Measurements from ENCODE around the gene PXDN.

Gene PXDN

DNA sequence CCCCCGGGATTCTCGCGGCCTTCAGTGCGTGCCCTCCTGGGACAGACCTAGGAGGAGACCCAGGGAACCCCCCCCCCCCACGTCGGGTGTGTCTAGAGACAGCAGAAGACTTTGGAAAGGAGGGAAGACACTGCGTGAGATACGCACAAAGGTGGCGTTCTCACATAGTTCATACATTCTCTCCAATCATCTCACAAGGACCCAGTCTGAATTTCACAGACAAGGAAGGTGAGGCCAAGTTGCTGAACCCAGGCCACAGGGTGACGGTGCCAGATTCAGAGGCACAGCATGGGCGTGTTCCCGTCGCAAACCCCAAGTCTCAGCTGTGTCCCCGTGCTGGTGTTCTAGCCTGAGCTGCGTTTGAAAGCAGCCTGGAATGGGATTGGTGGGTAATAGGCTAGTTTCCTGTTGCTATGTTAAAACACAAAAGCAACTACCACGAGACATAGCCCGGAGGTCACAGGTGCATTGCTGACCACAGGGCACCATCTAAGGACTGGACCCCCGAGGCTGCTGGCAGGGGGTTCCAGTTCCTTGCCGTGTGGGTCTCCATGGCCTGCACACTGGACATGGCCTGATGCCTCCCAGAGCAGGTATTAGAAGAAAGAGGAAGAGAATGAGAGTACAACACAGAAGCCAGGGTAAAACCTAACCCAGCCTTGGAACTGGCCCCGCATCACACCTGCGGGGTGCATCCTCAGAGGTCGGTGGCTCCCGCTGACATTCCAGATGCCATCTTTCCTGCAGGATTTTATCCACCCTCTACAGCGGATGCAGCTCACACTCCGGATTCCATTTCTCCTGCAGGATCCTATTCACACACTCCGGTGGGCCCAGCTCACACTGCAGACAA, 1.1 kb upstream of the PXDN start:
- H3K4me2 ChIP-seq (ENCODE audit: low read depth, low read length): no peak overlapping the region
- H3K27ac ChIP-seq (ENCODE audit: low read length): no peak overlapping the region
- H3K36me3 ChIP-seq (replicated peaks; ENCODE audit: insufficient read depth, low read length): no peaks in the 10 kb centered on the region
- H3K9me2 ChIP-seq (replicated peaks; ENCODE audit: insufficient read depth, low read length): no peaks in the 10 kb centered on the region
- H3F3A ChIP-seq (ENCODE audit: insufficient read depth, low read length): no peaks in the 10 kb centered on the region
- no peaks in the 10 kb centered on the region for H3K79me2 ChIP-seq (ENCODE audit: low read length)
- no peak overlapping the region for H3K9ac ChIP-seq (ENCODE audit: low read length)
- DNase-seq: no peak
- H3K4me3 ChIP-seq (ENCODE audit: low read length): no peak overlapping the region
- H3K9me3 ChIP-seq (replicated peaks; ENCODE audit: insufficient read depth, low read length): no peaks in the 10 kb centered on the region
- no peak overlapping the region for H2AFZ ChIP-seq (ENCODE audit: low read length)
- H3K4me1 ChIP-seq (ENCODE audit: low read length): no peaks in the 10 kb centered on the region
- TF ChIP-seq EZH2 (optimal IDR thresholded peaks at IDR 0.05; ENCODE audit: low read depth, low read length) (no peak), EZH2phosphoT487 (IDR thresholded peaks at IDR 0.05; ENCODE audit: low read length) (no peak), CTCF (IDR thresholded peaks at IDR 0.05; ENCODE audit: low read length) (no peak)
- no peaks in the 10 kb centered on the region for H3K27me3 ChIP-seq (replicated peaks; ENCODE audit: insufficient read depth, low read length)
- no peaks in the 10 kb centered on the region for H4K20me1 ChIP-seq (ENCODE audit: insufficient read depth, low read length)

- Histone ChIP-seq H3K4me1 (ENCODE audit: low read length) (no peaks in the 10 kb centered on the region), H3F3A (ENCODE audit: insufficient read depth, low read length) (no peaks in the 10 kb centered on the region), H3K36me3 (replicated peaks; ENCODE audit: insufficient read depth, low read length) (no peaks in the 10 kb centered on the region), H3K4me3 (ENCODE audit: low read length) (no peak overlapping the region), H4K20me1 (ENCODE audit: insufficient read depth, low read length) (no peaks in the 10 kb centered on the region), H3K9ac (ENCODE audit: low read length) (no peak overlapping the region), H3K27me3 (replicated peaks; ENCODE audit: insufficient read depth, low read length) (no peaks in the 10 kb centered on the region), H3K79me2 (ENCODE audit: low read length) (no peaks in the 10 kb centered on the region), H3K9me2 (replicated peaks; ENCODE audit: insufficient read depth, low read length) (no peaks in the 10 kb centered on the region), H2AFZ (ENCODE audit: low read length) (no peak overlapping the region), H3K27ac (ENCODE audit: low read length) (no peak overlapping the region), H3K9me3 (replicated peaks; ENCODE audit: insufficient read depth, low read length) (no peaks in the 10 kb centered on the region), H3K4me2 (ENCODE audit: low read depth, low read length) (no peak overlapping the region)
- TF ChIP-seq EZH2 (optimal IDR thresholded peaks at IDR 0.05; ENCODE audit: low read depth, low read length) (no peak), EZH2phosphoT487 (IDR thresholded peaks at IDR 0.05; ENCODE audit: low read length) (no peak), CTCF (IDR thresholded peaks at IDR 0.05; ENCODE audit: low read length) (no peak)
- no peak for DNase-seq
Observed at GRCh38 chr2:1744151-1744445, 217 bp downstream of the PXDN start.

GRCh38 chr2:1743396-1744150, 742 bp downstream of the PXDN start:
- H3K9me2 ChIP-seq (replicated peaks; ENCODE audit: insufficient read depth, low read length): no peaks in the 10 kb centered on the region
- no peaks in the 10 kb centered on the region for H4K20me1 ChIP-seq (ENCODE audit: insufficient read depth, low read length)
- no peaks in the 10 kb centered on the region for H3F3A ChIP-seq (ENCODE audit: insufficient read depth, low read length)
- no peak overlapping the region for H3K9ac ChIP-seq (ENCODE audit: low read length)
- TF ChIP-seq EZH2phosphoT487 (IDR thresholded peaks at IDR 0.05; ENCODE audit: low read length) (no peak), CTCF (IDR thresholded peaks at IDR 0.05; ENCODE audit: low read length) (no peak), EZH2 (optimal IDR thresholded peaks at IDR 0.05; ENCODE audit: low read depth, low read length) (no peak)
- H3K4me1 ChIP-seq (ENCODE audit: low read length): no peaks in the 10 kb centered on the region
- H3K27me3 ChIP-seq (replicated peaks; ENCODE audit: insufficient read depth, low read length): no peaks in the 10 kb centered on the region
- DNase-seq: no peak
- no peaks in the 10 kb centered on the region for H3K9me3 ChIP-seq (replicated peaks; ENCODE audit: insufficient read depth, low read length)
- H2AFZ ChIP-seq (ENCODE audit: low read length): no peak overlapping the region
- H3K79me2 ChIP-seq (ENCODE audit: low read length): no peaks in the 10 kb centered on the region
- H3K4me2 ChIP-seq (ENCODE audit: low read depth, low read length): no peak overlapping the region
- H3K27ac ChIP-seq (ENCODE audit: low read length): no peak overlapping the region
- no peaks in the 10 kb centered on the region for H3K36me3 ChIP-seq (replicated peaks; ENCODE audit: insufficient read depth, low read length)
- H3K4me3 ChIP-seq (ENCODE audit: low read length): no peak overlapping the region

Measured in MM.1S (cell line).